ENCODE data around the gene TADA3. TPM values are rescaled to one million over a fixed set of nuclear protein-coding genes. Genes with fewer than 3 reads are reported as not detected.

Gene TADA3
- polyA plus RNA-seq, 1 donor = 61.8 TPM

- DNase-seq (ENCODE audit: low read depth) = no peak
Observed at GRCh38 chr3:9809615-9810432, 17.6 kb upstream of the TADA3 start, which contains the start of gene TTLL3. Gene TTLL3, plus strand, starts transcription at chr3:9810262. Its CDS starts 400 bp downstream, at chr3:9810662.

- no peak for DNase-seq (ENCODE audit: low read depth)
Observed at GRCh38 chr3:9809239-9809614, 17.0 kb upstream of the TADA3 start.

DNA sequence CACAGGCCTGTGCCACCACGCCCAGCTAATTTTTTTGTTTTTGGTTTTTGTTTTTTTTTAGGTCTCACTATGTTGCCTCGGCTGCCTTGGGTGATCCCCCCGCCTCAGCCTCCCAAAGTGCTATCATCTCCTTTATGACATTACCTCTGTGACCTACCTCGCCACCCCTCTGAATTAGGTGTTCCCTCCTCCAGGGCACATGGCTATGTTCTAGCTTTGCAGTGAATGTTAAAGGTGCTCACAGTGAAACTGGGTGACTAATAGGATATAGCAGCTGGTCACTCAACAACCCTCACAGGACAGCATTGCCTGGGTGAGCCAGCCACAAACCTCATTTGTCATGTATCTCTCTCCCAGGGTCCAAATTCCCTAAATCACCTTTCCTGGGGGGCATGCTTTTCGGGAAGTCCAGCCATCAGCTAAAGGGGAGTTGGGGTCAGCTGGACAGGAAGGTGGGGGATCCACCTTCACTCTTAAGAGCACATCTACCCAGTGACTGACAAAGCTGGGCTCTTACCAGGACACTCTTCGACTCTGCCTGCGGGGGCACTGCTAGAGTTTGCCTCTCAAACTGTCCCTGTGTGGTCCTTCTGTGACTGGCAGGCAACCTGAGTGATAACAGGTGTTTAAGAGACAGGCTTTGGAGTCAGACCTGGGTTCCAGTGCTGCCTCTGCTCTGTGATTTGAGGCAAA is 16.2 kb upstream of the TADA3 start:
- no peak for DNase-seq (ENCODE audit: low read depth)

GRCh38 chr3:9807981-9808344 is 15.7 kb upstream of the TADA3 start:
- no peak for DNase-seq (ENCODE audit: low read depth)

DNA sequence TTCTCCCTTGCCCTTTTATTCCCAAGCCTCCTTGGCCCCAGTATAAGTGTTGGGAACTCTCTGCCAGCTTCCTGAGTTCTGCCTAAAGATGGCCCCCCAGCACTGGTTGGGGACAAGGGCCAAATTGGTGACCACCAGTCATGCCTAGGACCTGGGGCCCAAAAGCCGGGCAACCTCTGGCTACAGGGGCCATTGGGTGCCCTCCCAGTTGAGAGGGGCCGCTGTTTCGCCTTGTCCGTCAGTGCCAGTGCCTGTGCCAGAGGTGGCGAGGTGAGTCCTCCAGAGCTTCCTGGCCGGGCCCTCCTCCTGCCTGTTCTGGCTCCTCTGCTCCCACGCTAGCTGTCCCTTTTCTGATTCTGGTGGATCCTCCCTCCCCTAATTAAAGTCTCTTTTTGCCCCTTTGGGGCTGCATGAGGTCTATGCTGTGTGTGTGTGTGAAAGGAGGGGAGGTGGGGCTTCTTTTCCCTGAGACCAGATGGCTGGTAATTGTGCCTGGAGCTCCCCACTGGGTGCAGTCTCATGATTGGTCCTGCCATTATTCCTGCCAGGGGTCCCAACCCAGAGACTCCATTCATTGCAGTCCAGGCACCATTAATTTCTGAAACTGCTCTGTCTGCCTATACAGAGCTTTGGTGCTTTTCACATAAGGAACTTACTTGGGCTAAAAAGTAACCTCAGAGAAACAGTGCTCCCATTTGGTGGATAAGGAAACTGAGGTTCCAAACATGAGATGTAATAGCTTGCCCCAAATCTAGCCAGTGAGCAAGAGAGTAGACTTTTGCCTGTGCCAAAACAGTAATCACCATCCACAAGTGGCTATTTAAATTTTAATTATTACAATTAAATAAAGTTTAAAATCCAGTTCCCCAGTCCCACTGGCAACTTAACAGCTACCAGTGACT is 14.7 kb upstream of the TADA3 start:
- no peak for DNase-seq (ENCODE audit: low read depth)

GRCh38 chr3:9806137-9806536 is 13.9 kb upstream of the TADA3 start:
- DNase-seq (ENCODE audit: low read depth) = no peak

- no peak for DNase-seq (ENCODE audit: low read depth)
Observed at GRCh38 chr3:9804996-9805395, 12.7 kb upstream of the TADA3 start.

- no peak for DNase-seq (ENCODE audit: low read depth)
Observed at GRCh38 chr3:9803494-9803893, 11.2 kb upstream of the TADA3 start.

DNA sequence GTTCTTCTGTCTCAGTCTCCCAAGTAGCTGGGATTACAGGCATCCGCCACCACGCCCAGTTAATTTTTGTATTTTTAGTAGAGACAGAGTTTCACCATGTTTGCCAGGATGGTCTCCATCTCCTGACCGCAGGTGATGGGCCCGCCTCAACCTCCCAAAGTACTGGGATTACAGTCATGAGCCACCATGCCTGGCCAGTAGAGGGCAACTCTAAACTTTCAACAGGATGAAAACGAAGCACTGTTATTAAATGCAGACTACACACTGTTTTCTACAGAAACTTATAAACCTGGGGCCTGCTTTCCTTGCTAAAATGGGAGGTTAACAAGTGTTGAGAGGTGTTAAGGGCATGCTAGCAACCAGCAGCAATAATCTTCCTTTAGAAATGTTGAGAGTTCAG is 8.3 kb upstream of the TADA3 start:
- no peak for DNase-seq (ENCODE audit: low read depth)

GRCh38 chr3:9797196-9797945 is 5.1 kb upstream of the TADA3 start:
- DNase-seq (ENCODE audit: low read depth) = no peak

- no peak for DNase-seq (ENCODE audit: low read depth)
Observed at GRCh38 chr3:9795207-9795606, 2.9 kb upstream of the TADA3 start.

DNA sequence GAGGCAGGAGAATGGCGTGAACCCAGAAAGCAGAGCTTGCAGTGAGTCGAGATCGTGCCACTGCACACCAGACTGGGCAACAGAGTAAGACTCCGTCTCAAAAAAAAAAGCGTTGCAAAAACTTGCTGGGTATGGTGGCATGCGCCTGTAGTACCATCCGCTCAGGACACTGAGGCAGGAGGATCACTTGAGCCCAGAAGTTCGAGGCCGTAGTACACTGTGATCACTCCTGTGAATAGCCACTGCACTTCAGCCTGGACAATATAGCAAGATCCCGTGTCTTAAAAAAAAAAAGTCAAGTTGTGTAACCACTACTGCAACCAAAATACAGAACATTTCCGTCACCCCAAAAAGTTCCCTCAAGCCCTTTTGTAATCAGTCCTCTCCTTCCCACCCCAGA is 2.1 kb upstream of the TADA3 start:
- no peak for DNase-seq (ENCODE audit: low read depth)

- no peak for DNase-seq (ENCODE audit: low read depth)
Observed at GRCh38 chr3:9793161-9793781, 998 bp upstream of the TADA3 start.

GRCh38 chr3:9791790-9792404 is 376 bp downstream of the TADA3 start:
- no peak for DNase-seq (ENCODE audit: low read depth)

DNA sequence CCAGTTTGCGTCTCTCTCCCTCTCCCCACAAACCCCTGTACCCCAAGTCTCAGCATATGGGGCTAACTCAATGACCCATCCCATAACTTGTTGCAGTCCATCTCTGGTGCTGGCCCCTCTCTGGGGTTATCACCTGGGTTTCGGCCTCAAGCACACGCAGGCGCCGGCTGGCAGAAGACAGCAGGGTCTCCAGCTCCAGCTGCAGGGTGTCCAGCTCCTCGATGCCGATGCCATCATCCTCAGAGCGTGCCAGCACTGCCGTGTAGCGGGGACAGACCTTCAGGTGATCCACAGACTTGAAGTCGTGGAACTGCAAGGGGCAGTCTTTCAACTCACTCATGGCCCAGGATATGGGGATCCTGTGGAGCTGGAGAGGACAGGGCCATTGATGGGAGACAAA is 1.1 kb downstream of the TADA3 start:
- DNase-seq (ENCODE audit: low read depth) = no peak

DNA sequence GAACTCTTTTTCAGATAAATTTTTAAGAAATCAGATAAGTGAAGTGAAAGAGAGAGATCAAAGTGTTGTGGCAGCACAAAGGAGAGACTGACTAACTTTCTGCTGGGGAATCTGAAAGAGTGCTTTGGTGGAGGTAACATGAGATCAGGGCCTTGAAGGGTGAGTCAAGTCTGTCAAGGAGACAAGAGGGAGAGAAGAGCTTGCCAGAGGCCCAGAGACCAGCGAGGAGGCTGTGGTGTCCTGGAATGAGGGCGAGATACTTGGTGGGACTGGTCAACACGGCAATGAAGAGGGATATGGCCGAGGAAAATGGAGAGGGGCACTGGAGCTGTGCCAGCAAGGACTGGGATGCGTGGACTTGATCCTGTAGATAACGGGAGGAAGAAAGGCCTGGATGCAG is 4.6 kb downstream of the TADA3 start:
- no peak for DNase-seq (ENCODE audit: low read depth)

DNA sequence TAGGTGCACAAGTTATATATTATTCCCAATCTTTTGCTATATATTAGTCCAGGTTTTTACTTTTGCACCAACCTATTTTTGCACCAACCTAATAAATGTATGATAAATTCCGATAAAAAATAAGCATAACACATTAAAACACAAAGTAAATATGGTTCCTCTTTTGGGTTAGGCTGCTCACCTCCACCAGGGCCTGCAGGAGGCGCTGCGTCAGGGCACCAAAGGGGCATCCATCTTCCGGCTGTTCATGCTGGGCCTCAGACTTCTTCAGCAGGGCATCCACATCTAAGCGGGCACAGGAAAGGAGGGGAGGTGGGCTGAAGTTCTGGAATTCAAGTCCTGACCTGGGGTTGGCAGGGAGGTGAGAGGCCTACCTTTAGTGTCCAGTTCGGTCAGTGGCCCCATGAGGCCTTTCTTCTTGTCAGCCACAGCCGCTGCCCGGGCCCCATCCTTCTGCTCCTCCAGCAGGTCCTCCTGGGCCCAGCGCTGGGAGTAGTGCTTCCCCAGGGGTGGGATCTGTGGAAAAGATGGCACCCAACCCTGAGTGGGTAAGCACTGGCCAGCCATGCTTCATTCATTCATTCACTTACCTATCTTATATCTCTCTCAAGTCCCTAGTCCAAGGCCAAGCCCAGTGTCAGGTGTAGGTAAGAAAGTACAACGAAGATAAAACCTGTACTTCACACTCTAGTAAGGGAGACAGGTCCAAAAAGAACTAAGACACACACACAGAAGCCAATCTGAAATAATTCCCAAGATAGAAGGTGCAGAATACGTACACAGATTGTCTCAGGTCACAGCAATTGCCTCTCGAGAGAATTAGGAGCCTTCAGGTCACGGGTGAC is 5.2 kb downstream of the TADA3 start:
- DNase-seq (ENCODE audit: low read depth) = no peak

DNA sequence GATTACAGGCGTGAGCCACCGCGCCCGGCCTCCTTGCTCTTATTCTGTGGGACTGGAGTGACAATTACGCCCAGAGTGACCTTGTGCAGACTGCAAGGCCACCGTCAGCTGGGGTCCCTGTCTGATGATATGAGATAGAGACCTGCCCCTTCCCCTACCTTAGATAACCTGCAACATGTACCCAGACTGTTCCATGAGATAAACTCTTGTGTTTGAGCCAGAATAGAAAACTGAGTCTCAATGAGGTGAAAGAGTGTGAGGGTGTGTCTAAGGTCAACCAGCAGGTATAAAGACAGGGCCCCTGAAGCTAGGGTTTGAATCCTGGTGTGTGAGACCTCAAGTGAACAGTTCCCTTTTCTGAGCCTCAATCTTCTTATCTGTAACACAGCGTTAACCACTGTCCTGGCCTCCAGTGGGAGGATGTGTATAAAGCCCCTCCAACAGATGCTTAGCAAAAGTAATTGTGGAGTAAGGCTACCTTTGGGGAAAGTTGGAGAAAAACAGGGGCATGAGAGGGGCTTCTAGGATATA is 6.0 kb downstream of the TADA3 start:
- no peak for DNase-seq (ENCODE audit: low read depth)

DNA sequence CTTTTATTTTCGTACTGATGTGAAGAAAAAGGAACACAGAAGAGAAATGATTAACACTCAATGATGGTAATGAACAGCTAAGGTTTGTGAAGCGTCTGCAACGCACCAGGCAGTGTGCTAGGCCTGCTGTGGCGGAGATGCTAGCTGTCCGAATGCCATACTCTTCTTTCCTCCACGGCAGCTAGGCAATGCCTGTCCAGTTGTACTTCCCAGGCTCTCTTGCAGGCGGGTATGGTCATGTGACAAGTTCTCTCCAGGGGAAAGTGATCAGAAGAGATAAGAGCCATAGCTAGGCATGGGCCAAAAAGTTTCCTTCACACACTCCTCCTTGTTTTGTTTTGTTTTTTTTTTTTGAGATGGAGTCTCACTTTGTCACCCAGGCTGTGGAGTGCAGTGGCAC is 6.7 kb downstream of the TADA3 start:
- no peak for DNase-seq (ENCODE audit: low read depth)

Data from forelimb muscle (tissue), 1 donor.